Osteoblast (primary cell): ENCODE measurements around the gene ADAMTSL2. TPM values are rescaled to one million over a fixed set of nuclear protein-coding genes. Genes with fewer than 3 reads are reported as not detected.
A peak's percentile ranks its signal among the peaks of the same experiment; 100 is the strongest.

ENCODE experiments used
- DNase-seq: peaks from one replicate; pipeline ENCODE4 v3.0.0; 2011; ENCODE audit warnings: low spot score, mixed read lengths; ENCODE audit not compliant: insufficient read length; ENCODE audit errors: missing footprints
- H2AFZ ChIP-seq: 2 replicates; pipeline ENCODE4 v1.6.0; 2011; ENCODE audit warnings: mild to moderate bottlenecking, low read length
- H3K27ac ChIP-seq: 2 replicates; pipeline ENCODE4 v1.5.1; 2011; ENCODE audit warnings: mild to moderate bottlenecking, low read depth, low read length, moderate library complexity
- H3K27me3 ChIP-seq: 2 replicates; pipeline ENCODE4 v1.6.0; 2012; ENCODE audit warnings: mild to moderate bottlenecking, control low read depth, inconsistent platforms, low read length, moderate library complexity; ENCODE audit not compliant: insufficient read depth
- H3K36me3 ChIP-seq: 2 replicates; pipeline ENCODE4 v1.5.1; 2011; ENCODE audit warnings: mild to moderate bottlenecking, low read length, control low read depth, moderate library complexity; ENCODE audit not compliant: insufficient read depth
- H3K4me1 ChIP-seq: 2 replicates; pipeline ENCODE4 v1.5.1; 2011; ENCODE audit warnings: mild to moderate bottlenecking, low read length, control low read depth, moderate library complexity; ENCODE audit not compliant: insufficient read depth
- H3K4me2 ChIP-seq: 2 replicates; pipeline ENCODE4 v1.6.0; 2011; ENCODE audit warnings: mild to moderate bottlenecking, low read length; ENCODE audit not compliant: insufficient read depth
- H3K4me3 ChIP-seq: fragments of 200-600 bp; sonication (generic); 3 replicates; pipeline ENCODE4 v1.5.1; 2012; ENCODE audit warnings: mild to moderate bottlenecking, low read length, inconsistent platforms; ENCODE audit not compliant: insufficient read depth
- H3K79me2 ChIP-seq: 2 replicates; pipeline ENCODE4 v1.6.0; 2012; ENCODE audit warnings: mild to moderate bottlenecking, low read length, control low read depth, inconsistent platforms; ENCODE audit not compliant: insufficient read depth
- H3K9me3 ChIP-seq: 2 replicates; pipeline ENCODE4 v1.5.1; 2011; ENCODE audit warnings: low read depth, low read length, control low read depth
- H4K20me1 ChIP-seq: 2 replicates; pipeline ENCODE4 v1.6.0; 2012; ENCODE audit warnings: mild to moderate bottlenecking, low read length, control low read depth; ENCODE audit not compliant: insufficient read depth
- CTCF ChIP-seq: IDR thresholded peaks from 2 replicates; pipeline ENCODE4 v1.5.1; 2011; ENCODE audit warnings: mild to moderate bottlenecking, low read depth, low read length, moderate library complexity; ENCODE audit errors: extremely low read depth
- total RNA-seq: library from RNA; depleted of rRNA; stranded (reverse); fragments of >200 nt; gene quantifications from 2 replicates; pipeline ENCODE4 v1.2.3, GENCODE V29; 2012

ADAMTSL2 gene
- total RNA-seq, 1 donor: under 0.01 TPM

GRCh38 chr9:133523106-133523505 is 11.4 kb upstream of the ADAMTSL2 start:
- Histone ChIP-seq H4K20me1 (no peaks in the 10 kb centered on the region), H3K36me3 (no peaks in the 10 kb centered on the region), H3K4me2 (no peak overlapping the region), H3K4me3 (no peak overlapping the region), H2AFZ (no peak overlapping the region), H3K79me2 (no peaks in the 10 kb centered on the region), H3K27ac (no peak overlapping the region), H3K27me3 (peaks cover 41% of the 10 kb centered on the region), H3K4me1 (no peaks in the 10 kb centered on the region), H3K9me3 (no peaks in the 10 kb centered on the region)
- no peak for TF ChIP-seq CTCF
- DNase-seq: peak; percentile 22

- no peak overlapping the region for H3K27ac ChIP-seq
- H3K27me3 ChIP-seq: peaks cover 52% of the 10 kb centered on the region
- no peaks in the 10 kb centered on the region for H3K36me3 ChIP-seq
- no peaks in the 10 kb centered on the region for H3K79me2 ChIP-seq
- DNase-seq: peak; percentile 23
- no peaks in the 10 kb centered on the region for H3K9me3 ChIP-seq
- no peak for TF ChIP-seq CTCF
- H3K4me3 ChIP-seq: no peak overlapping the region
- H3K4me2 ChIP-seq: no peak overlapping the region
- H3K4me1 ChIP-seq: no peaks in the 10 kb centered on the region
- no peak overlapping the region for H2AFZ ChIP-seq
- no peaks in the 10 kb centered on the region for H4K20me1 ChIP-seq
Observed at GRCh38 chr9:133524146-133524545, 10.4 kb upstream of the ADAMTSL2 start.

- no peaks in the 10 kb centered on the region for H4K20me1 ChIP-seq
- no peak within 1 kb of the TSS for H3K4me2 ChIP-seq
- H2AFZ ChIP-seq: no peak within 1 kb of the TSS
- H3K79me2 ChIP-seq: no peaks in the 10 kb centered on the region
- H3K4me3 ChIP-seq: no peak within 1 kb of the TSS
- H3K27me3 ChIP-seq: peaks cover 55% of the 10 kb centered on the region
- H3K9me3 ChIP-seq: no peaks in the 10 kb centered on the region
- H3K4me1 ChIP-seq: no peaks in the 10 kb centered on the region
- no peaks in the 10 kb centered on the region for H3K36me3 ChIP-seq
- no peak for DNase-seq
- TF ChIP-seq CTCF: no peak
- no peak within 1 kb of the TSS for H3K27ac ChIP-seq
Observed at GRCh38 chr9:133524679-133525228, 9.8 kb upstream of the ADAMTSL2 start, which contains the start of gene MYMK. Gene MYMK (minus strand): TSS chr9:133524959. CDS start chr9:133524844, 115 bp downstream.

- no peaks in the 10 kb centered on the region for H4K20me1 ChIP-seq
- no peak for DNase-seq
- H3K4me2 ChIP-seq: no peak overlapping the region
- TF ChIP-seq CTCF: no peak
- H3K79me2 ChIP-seq: no peaks in the 10 kb centered on the region
- H3K9me3 ChIP-seq: no peaks in the 10 kb centered on the region
- H3K27ac ChIP-seq: no peak overlapping the region
- no peaks in the 10 kb centered on the region for H3K36me3 ChIP-seq
- no peak overlapping the region for H3K4me3 ChIP-seq
- no peaks in the 10 kb centered on the region for H3K4me1 ChIP-seq
- peaks cover 60% of the 10 kb centered on the region for H3K27me3 ChIP-seq
- no peak overlapping the region for H2AFZ ChIP-seq
Observed at GRCh38 chr9:133525677-133526076, 8.8 kb upstream of the ADAMTSL2 start.
